B cell (primary cell): ENCODE measurements around the gene COA6. TPM values are rescaled to one million over a fixed set of nuclear protein-coding genes. Genes with fewer than 3 reads are reported as not detected.
A peak's percentile ranks its signal among the peaks of the same experiment; 100 is the strongest.

Experiments used
- ATAC-seq: fragments of 200-7000 bp; cut with Tn5 transposase; one replicate; pipeline ENCODE4 v1.10.0; 2021; ENCODE audit warnings: low read depth, mild to moderate bottlenecking, moderate number of reproducible peaks, moderate library complexity
- CTCF ChIA-PET: fragments of 350-600 bp; sonication (Branson Sonifier 250); formaldehyde crosslinking; loops from one replicate; lab custom pipeline; 2021; ENCODE audit warnings: antibody characterized with exemption, inconsistent platforms; lab: Charles Lee
- POLR2A ChIA-PET: fragments of 350-600 bp; sonication (Branson Sonifier 250); formaldehyde crosslinking; loops from one replicate; lab custom pipeline; 2021; ENCODE audit warnings: antibody characterized with exemption; lab: Charles Lee
- DNase-seq: peaks from one replicate; pipeline ENCODE4 v3.0.0; 2013
- H2AFZ ChIP-seq: 2 replicates; pipeline ENCODE4 v1.6.1; 2012; ENCODE audit warnings: mild to moderate bottlenecking, low read depth, low read length; ENCODE audit not compliant: insufficient read depth, poor library complexity, severe bottlenecking
- H3K27ac ChIP-seq, 2 donors: 1 replicate in 1 of 2; 2 replicates in 1 of 2; pipeline ENCODE4 v1.5.1; 2012 to 2013; ENCODE audit warnings: low read length in 2 of 2, mild to moderate bottlenecking in 2 of 2, moderate library complexity in 1 of 2
- H3K27me3 ChIP-seq, 4 experiments: fragments of 200-600 bp in 1 of 4; sonication (generic) in 1 of 4; replicated peaks in 1 of 4; 1 replicate in 2 of 4; 2 replicates in 2 of 4; pipeline versions ENCODE4 v1.6.1 to v1.7.0; 2013 to 2016; ENCODE audit warnings: low read length in 3 of 4, mild to moderate bottlenecking in 2 of 4, mixed read lengths in 1 of 4, moderate library complexity in 1 of 4; ENCODE audit not compliant: insufficient read depth in 4 of 4, control insufficient read depth in 3 of 4; ENCODE audit errors: control extremely low read depth in 1 of 4
- H3K36me3 ChIP-seq, 2 experiments: replicated peaks in 1 of 2; 1 replicate in 1 of 2; 2 replicates in 1 of 2; pipeline versions ENCODE4 v1.6.1 to v1.7.1; 2013; ENCODE audit warnings: low read length in 1 of 2; ENCODE audit not compliant: insufficient read depth in 2 of 2, control insufficient read depth in 1 of 2; ENCODE audit errors: control extremely low read depth in 1 of 2, extremely low read depth in 1 of 2
- H3K4me1 ChIP-seq, 2 donors: fragments of 200-600 bp in 1 of 2; sonication (generic) in 1 of 2; 1 replicate in 1 of 2; 2 replicates in 1 of 2; pipeline versions ENCODE4 v1.5.1 to v1.6.1; 2013 to 2017; ENCODE audit warnings: low read length in 2 of 2; ENCODE audit not compliant: control insufficient read depth in 2 of 2, insufficient read depth in 2 of 2
- H3K4me2 ChIP-seq: replicated peaks from 2 replicates; pipeline ENCODE3; 2012; ENCODE audit warnings: mild to moderate bottlenecking, low read depth, low read length; ENCODE audit not compliant: poor library complexity, severe bottlenecking
- H3K4me3 ChIP-seq, 5 experiments: fragments of 200-600 bp in 1 of 5; sonication (generic) in 1 of 5; 1 replicate in 3 of 5; 2 replicates in 2 of 5; pipeline versions ENCODE4 v1.5.1 to v1.7.0; 2011 to 2016; ENCODE audit warnings: low read length in 4 of 5, mild to moderate bottlenecking in 4 of 5, low read depth in 2 of 5, control low read depth in 1 of 5, moderate library complexity in 1 of 5; ENCODE audit not compliant: insufficient read depth in 1 of 5; ENCODE audit errors: control extremely low read depth in 1 of 5, extremely low read depth in 1 of 5
- H3K79me2 ChIP-seq: fragments of 200-600 bp; sonication (generic); one replicate; pipeline ENCODE4 v1.6.0; 2016; ENCODE audit warnings: low read length; ENCODE audit not compliant: control insufficient read depth, insufficient read depth
- H3K9ac ChIP-seq: fragments of 200-600 bp; sonication (generic); 2 replicates; pipeline ENCODE4 v1.6.1; 2017; ENCODE audit warnings: mild to moderate bottlenecking, low read length, moderate library complexity
- H3K9me3 ChIP-seq, 3 donors: one replicate each; pipeline versions ENCODE4 v1.6.1 to v1.7.1; 2013; ENCODE audit warnings: low read length in 2 of 3; ENCODE audit not compliant: control insufficient read depth in 2 of 3, insufficient read depth in 1 of 3; ENCODE audit errors: control extremely low read depth in 1 of 3
- H4K20me1 ChIP-seq: 2 replicates; pipeline ENCODE4 v1.6.0; 2012; ENCODE audit warnings: mild to moderate bottlenecking, low read length; ENCODE audit not compliant: insufficient read depth, control insufficient read depth, poor library complexity, severe bottlenecking
- H3K27ac Mint-ChIP-seq: one replicate; pipeline ENCODE4 v1.8.0; 2021; ENCODE audit warnings: mixed read lengths
- H3K27me3 Mint-ChIP-seq: one replicate; pipeline ENCODE4 v1.8.0; 2021; ENCODE audit warnings: mixed read lengths
- H3K4me1 Mint-ChIP-seq: one replicate; pipeline ENCODE4 v1.8.0; 2021; ENCODE audit warnings: mixed read lengths
- H3K4me3 Mint-ChIP-seq: one replicate; pipeline ENCODE4 v1.8.0; 2021; ENCODE audit warnings: mixed read lengths
- H3K9me3 Mint-ChIP-seq: one replicate; pipeline ENCODE4 v1.8.0; 2022; ENCODE audit warnings: mixed read lengths; ENCODE audit not compliant: insufficient read depth
- CTCF ChIP-seq: fragments of 200-600 bp; IDR thresholded peaks from one replicate; pipeline ENCODE4 v1.8.0; 2022; ENCODE audit warnings: antibody characterized with exemption, mild to moderate bottlenecking
- EZH2 ChIP-seq: IDR thresholded peaks from 2 replicates; pipeline ENCODE4 v1.6.1; 2012; ENCODE audit warnings: borderline replicate concordance, low read depth, mild to moderate bottlenecking, moderate library complexity, low read length; ENCODE audit not compliant: insufficient read depth, poor library complexity, severe bottlenecking
- WGBS: methylation state at CpG from one replicate; pipeline ENCODE4 v1.1.5; 2013; ENCODE audit warnings: missing lambda C conversion rate; ENCODE audit not compliant: insufficient coverage; 5-methylcytosine and 5-hydroxymethylcytosine counted together
- intact Hi-C: fragments of 100-400 bp; cut with micrococcal nuclease; formaldehyde crosslinking; loops from one replicate; pipeline ENCODE4 v1.10.0; 2022
- polyA plus RNA-seq: library from polyadenylated mRNA; depleted of rRNA; stranded (reverse); fragments of >200 nt; gene quantifications from 2 replicates; pipeline ENCODE4 v1.2.3, GENCODE V29; 2012
- total RNA-seq, 2 donors: library from RNA; stranded (reverse); fragments of 120-200 nt in 1 of 2; gene quantifications; 1 replicate in 1 of 2; 2 replicates in 1 of 2; pipeline versions ENCODE4 v1.2.3 to v1.2.4, GENCODE V29; 2013 to 2022

The COA6 gene
- total and polyA plus RNA-seq, 2 donors (not counting 1 experiment from before 2014, with no cell fraction given), result 5.7 to 14.8 TPM

- ATAC-seq (no peak), DNase-seq (peak; percentile 4)
- WGBS, result 100% methylated on average over 2 of the region's 2 CpGs
- intact Hi-C loops, result no loop called here
- no peak overlapping the region for H3K9ac ChIP-seq
- H3K4me2 ChIP-seq, result no peak overlapping the region
- peaks cover 12% of the 10 kb centered on the region for H3K4me1 Mint-ChIP-seq
- H3K79me2 ChIP-seq, result no peaks in the 10 kb centered on the region
- H3K27me3 ChIP-seq, result peaks cover 0 to 2% (median 0%) of the 10 kb centered on the region in 4 experiments
- no peaks in the 10 kb centered on the region for H3K36me3 ChIP-seq
- no peak overlapping the region for H3K4me3 Mint-ChIP-seq
- H3K27me3 Mint-ChIP-seq, result peaks cover 24% of the 10 kb centered on the region
- no peak overlapping the region for H2AFZ ChIP-seq
- H3K9me3 ChIP-seq, result peaks cover 4 to 10% (median 7%) of the 10 kb centered on the region in 3 donors
- no peaks in the 10 kb centered on the region for H4K20me1 ChIP-seq
- peaks cover 1% of the 10 kb centered on the region for H3K9me3 Mint-ChIP-seq
- no peak overlapping the region for H3K4me3 ChIP-seq
- POLR2A ChIA-PET, result no interaction called here
- H3K4me1 ChIP-seq, result peaks cover 0 to 11% of the 10 kb centered on the region in 2 donors
- no peak overlapping the region for H3K27ac Mint-ChIP-seq
- H3K27ac ChIP-seq, result no peak overlapping the region
- TF ChIP-seq EZH2, result no peak
- TF ChIP-seq CTCF, result no peak
- CTCF ChIA-PET, result interaction anchor here (1.7 kb wide), 1 partner anchor 22 kb away, joined by 6 read pairs; no protein-coding TSS in a partner anchor
Measured at GRCh38 chr1:234331507-234331906, 41.7 kb upstream of the COA6 start.

GRCh38 chr1:234336359-234336758 lies 36.9 kb upstream of the COA6 start:
- no peak for TF ChIP-seq CTCF
- TF ChIP-seq EZH2, result no peak
- ChIA-PET CTCF (interaction anchor here (0.7 to 1.1 kb wide), 3 partner anchors 20 to 163 kb away, joined by 3 to 7 read pairs (median 3); no protein-coding TSS in a partner anchor), POLR2A (no interaction called here)
- H3K4me2 ChIP-seq, result no peak overlapping the region
- no peak overlapping the region for H3K9ac ChIP-seq
- H4K20me1 ChIP-seq, result no peaks in the 10 kb centered on the region
- H3K4me1 ChIP-seq, result no peaks in the 10 kb centered on the region
- no peaks in the 10 kb centered on the region for H3K79me2 ChIP-seq
- peaks cover 23% of the 10 kb centered on the region for H3K27me3 Mint-ChIP-seq
- H3K4me1 Mint-ChIP-seq, result no peaks in the 10 kb centered on the region
- H3K27ac Mint-ChIP-seq, result no peak overlapping the region
- H3K4me3 ChIP-seq, result no peak overlapping the region
- intact Hi-C loops, result no loop called here
- ATAC-seq, result no peak
- no peak overlapping the region for H3K4me3 Mint-ChIP-seq
- no peak overlapping the region for H3K27ac ChIP-seq
- DNase-seq, result no peak
- H3K27me3 ChIP-seq, result peaks cover 0 to 2% (median 0%) of the 10 kb centered on the region in 4 experiments
- H3K9me3 ChIP-seq, result peaks cover 0 to 33% (median 20%) of the 10 kb centered on the region in 3 donors
- H3K9me3 Mint-ChIP-seq, result peaks cover 13% of the 10 kb centered on the region
- H2AFZ ChIP-seq, result no peak overlapping the region
- no peaks in the 10 kb centered on the region for H3K36me3 ChIP-seq
- WGBS, result no CpG with 5 or more reads among the region's 2 CpGs
